ENCODE measurements around the gene ALDOB. TPM values are rescaled to one million over a fixed set of nuclear protein-coding genes. Genes with fewer than 3 reads are reported as not detected.

The ALDOB gene
- total RNA-seq, 1 experiment from 2014 or later, result not detected

DNA sequence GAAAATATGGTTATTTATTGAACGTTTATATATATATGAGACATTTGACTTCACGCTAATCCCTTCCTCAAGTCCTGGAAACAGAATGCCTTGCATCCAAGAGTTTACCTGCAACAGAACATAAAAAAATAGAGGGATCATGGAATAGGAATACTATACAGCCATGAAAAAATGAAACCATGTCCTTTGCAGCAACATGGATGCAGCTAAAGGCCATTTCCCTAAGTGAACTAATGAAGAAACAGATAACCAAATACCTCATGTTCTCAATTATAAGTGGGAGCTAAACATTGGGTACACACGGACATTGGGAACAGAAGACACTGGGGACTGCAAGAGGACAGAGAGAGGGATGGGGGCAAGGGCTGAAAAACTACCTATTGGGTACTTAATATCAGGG is 63.8 kb downstream of the ALDOB start:
- in situ Hi-C loops (cut with HindIII; ENCODE audit: low pct_unique_long_range_greater_than_20kb, low sequenced_read_pairs), result no loop called here
- DNase-seq (ENCODE audit: low read depth), result no peak

Other genes starting within 250 kb of the ALDOB start
- not detected in 2 replicates for gene BAAT, start 50.8 kb downstream of the ALDOB start, total RNA-seq (2014; rRNA removed; shearing (Covaris generic); ENCODE audit: low replicate concordance)
- gene MRPL50, start 37.2 kb downstream of the ALDOB start, total RNA-seq (2014; rRNA removed; shearing (Covaris generic); ENCODE audit: low replicate concordance), result 10.1 and 11.8 TPM in 2 replicates
- gene ZNF189, start 36.9 kb downstream of the ALDOB start, total RNA-seq (2014; rRNA removed; shearing (Covaris generic); ENCODE audit: low replicate concordance), result 7.5 and 11.0 TPM in 2 replicates
- 8.9 and 9.4 TPM in 2 replicates for gene RNF20, start 98.1 kb upstream of the ALDOB start, total RNA-seq (2014; rRNA removed; shearing (Covaris generic); ENCODE audit: low replicate concordance)
- not detected in 2 replicates for gene PPP3R2, start 159.2 kb upstream of the ALDOB start, total RNA-seq (2014; rRNA removed; shearing (Covaris generic); ENCODE audit: low replicate concordance)